Fibroblast of skin of back (primary cell): ENCODE measurements around the gene CDH13.

Experiments
- DNase-seq: peaks from one replicate; pipeline ENCODE4 v3.0.0-alpha.2; 2013

Gene CDH13

GRCh38 chr16:82960918-82961317, 334.1 kb downstream of the CDH13 start:
- DNase-seq, result no peak

- DNase-seq, result no peak
Measured at GRCh38 chr16:82963653-82964052, 336.9 kb downstream of the CDH13 start.

GRCh38 chr16:82965808-82966207, 339.0 kb downstream of the CDH13 start:
- DNase-seq, result no peak

- no peak for DNase-seq
Measured at GRCh38 chr16:82967424-82967823, 340.7 kb downstream of the CDH13 start.

- DNase-seq, result no peak
Measured at GRCh38 chr16:82971126-82971525, 344.4 kb downstream of the CDH13 start.

- DNase-seq, result no peak
Measured at GRCh38 chr16:82972331-82972919, 345.7 kb downstream of the CDH13 start.

- DNase-seq, result peak; percentile 33
Measured at GRCh38 chr16:82979406-82980111, 352.8 kb downstream of the CDH13 start.

- DNase-seq, result no peak
Measured at GRCh38 chr16:82980810-82981209, 354.0 kb downstream of the CDH13 start.

GRCh38 chr16:82987767-82988166, 361.0 kb downstream of the CDH13 start:
- DNase-seq, result no peak

GRCh38 chr16:82990155-82990554, 363.4 kb downstream of the CDH13 start:
- DNase-seq, result peak; percentile 79

- DNase-seq, result no peak
Measured at GRCh38 chr16:82991410-82991809, 364.6 kb downstream of the CDH13 start.

GRCh38 chr16:82991966-82992675, 365.4 kb downstream of the CDH13 start:
- DNase-seq, result no peak

GRCh38 chr16:82992786-82993185, 366.0 kb downstream of the CDH13 start:
- DNase-seq, result no peak

GRCh38 chr16:82993415-82993814, 366.6 kb downstream of the CDH13 start:
- DNase-seq, result no peak

GRCh38 chr16:82993926-82994325, 367.2 kb downstream of the CDH13 start:
- no peak for DNase-seq

- no peak for DNase-seq
Measured at GRCh38 chr16:82995286-82995923, 368.6 kb downstream of the CDH13 start.

GRCh38 chr16:82995924-82996441, 369.2 kb downstream of the CDH13 start:
- peak; percentile 91 for DNase-seq

- no peak for DNase-seq
Measured at GRCh38 chr16:82996814-82997213, 370.0 kb downstream of the CDH13 start.

GRCh38 chr16:82999711-83000110, 372.9 kb downstream of the CDH13 start:
- no peak for DNase-seq

GRCh38 chr16:83002351-83003334, 375.9 kb downstream of the CDH13 start:
- DNase-seq, result peak; percentile 77

GRCh38 chr16:83004868-83005652, 378.3 kb downstream of the CDH13 start:
- DNase-seq, result no peak
